ENCODE measurements around the gene FUZ.

DNA sequence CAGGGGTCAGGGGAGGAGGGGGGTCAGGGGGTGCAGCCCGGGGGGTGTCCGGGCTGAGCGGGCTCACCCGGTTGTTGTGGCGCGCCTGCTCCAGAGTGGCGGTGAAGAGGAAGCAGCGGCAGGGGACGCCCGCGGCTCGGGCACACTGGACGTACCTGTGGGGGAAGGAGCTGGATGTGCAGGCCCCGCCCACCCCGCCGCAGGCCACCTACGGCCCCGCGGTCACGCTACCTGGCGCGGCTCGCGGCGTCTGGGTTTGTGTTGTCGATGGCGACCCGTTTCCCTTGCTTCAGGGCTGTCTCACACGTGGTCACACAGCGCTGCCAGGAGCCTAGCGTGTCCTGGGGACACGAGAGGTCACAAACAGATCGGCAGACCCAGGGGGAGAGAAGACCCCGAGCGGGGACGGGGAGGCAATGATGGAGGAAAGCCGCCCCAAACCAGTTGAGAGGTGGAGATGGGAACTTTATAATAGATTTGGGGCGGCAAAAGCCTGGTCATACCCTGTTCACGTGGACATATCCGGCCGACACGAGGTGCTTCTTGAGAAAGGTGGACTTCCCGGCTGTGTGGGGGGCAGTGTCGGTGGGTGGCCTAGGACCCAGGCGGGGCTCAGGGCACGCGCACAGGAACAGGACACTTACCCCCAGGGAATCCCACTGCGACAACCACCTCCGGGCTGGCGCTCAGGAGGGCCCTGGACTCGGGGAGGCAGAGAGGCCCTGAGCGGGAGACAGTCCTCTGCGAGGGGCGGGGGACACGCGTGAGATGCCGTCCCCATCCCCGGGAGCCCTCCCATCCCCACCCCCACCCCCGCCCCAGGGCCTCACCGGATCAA, 48.7 kb upstream of the FUZ start:
- TF ChIP-seq, protein P1, sequence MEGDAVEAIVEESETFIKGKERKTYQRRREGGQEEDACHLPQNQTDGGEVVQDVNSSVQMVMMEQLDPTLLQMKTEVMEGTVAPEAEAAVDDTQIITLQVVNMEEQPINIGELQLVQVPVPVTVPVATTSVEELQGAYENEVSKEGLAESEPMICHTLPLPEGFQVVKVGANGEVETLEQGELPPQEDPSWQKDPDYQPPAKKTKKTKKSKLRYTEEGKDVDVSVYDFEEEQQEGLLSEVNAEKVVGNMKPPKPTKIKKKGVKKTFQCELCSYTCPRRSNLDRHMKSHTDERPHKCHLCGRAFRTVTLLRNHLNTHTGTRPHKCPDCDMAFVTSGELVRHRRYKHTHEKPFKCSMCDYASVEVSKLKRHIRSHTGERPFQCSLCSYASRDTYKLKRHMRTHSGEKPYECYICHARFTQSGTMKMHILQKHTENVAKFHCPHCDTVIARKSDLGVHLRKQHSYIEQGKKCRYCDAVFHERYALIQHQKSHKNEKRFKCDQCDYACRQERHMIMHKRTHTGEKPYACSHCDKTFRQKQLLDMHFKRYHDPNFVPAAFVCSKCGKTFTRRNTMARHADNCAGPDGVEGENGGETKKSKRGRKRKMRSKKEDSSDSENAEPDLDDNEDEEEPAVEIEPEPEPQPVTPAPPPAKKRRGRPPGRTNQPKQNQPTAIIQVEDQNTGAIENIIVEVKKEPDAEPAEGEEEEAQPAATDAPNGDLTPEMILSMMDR (IDR thresholded peaks at IDR 0.05; ENCODE audit: low read length), result no peak
- no peak for TF ChIP-seq EZH2 (IDR thresholded peaks at IDR 0.05; ENCODE audit: borderline replicate concordance, low read length)

Measured in OCI-LY1 (cell line).